ENCODE measurements around the gene GAK.
"Not testable (repeated sequence)": the region's sequence is repeated elsewhere in the genome, so short reads cannot be mapped to it uniquely, and the experiment has no call there.

GAK gene

GRCh38 chr4:925771-926500 lies 6.2 kb downstream of the GAK start:
- in situ Hi-C loops (cut with MboI; ENCODE audit: low sequenced_read_pairs, unreplicated experiment), result no loop called here
- TF ChIP-seq CTCF (IDR thresholded peaks at IDR 0.05; ENCODE audit: borderline replicate concordance, control extremely low read depth, extremely low read depth, insufficient read depth, missing control alignments), result no peak

DNA sequence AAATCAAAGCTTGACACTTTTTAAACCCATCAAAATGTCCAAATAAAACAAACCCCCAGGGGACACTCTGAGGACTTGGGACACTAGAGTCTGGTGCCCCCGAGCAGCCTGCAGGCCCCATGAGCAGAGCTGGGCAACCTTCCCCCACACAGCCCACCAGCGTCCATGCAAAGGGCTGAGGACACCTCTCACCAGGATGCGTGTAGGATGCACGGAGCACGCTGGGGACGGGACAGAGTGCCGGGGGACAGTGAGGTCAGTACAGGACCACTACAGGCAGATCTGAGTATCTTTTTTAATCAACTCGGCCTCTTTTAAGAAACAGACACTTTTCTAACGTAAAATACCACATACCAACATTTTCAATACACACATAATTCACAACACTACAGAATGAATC lies 6.9 kb downstream of the GAK start:
- no peak for TF ChIP-seq CTCF (IDR thresholded peaks at IDR 0.05; ENCODE audit: borderline replicate concordance, control extremely low read depth, extremely low read depth, insufficient read depth, missing control alignments)
- in situ Hi-C loops (cut with MboI; ENCODE audit: low sequenced_read_pairs, unreplicated experiment), result no loop called here
- no peak for DNase-seq (ENCODE audit: low spot score)

More at GRCh38 chr4:925771-926500, 6.2 kb downstream of the GAK start:
- DNase-seq (ENCODE audit: low spot score), result no peak

- no peak for TF ChIP-seq CTCF (IDR thresholded peaks at IDR 0.05; ENCODE audit: borderline replicate concordance, control extremely low read depth, extremely low read depth, insufficient read depth, missing control alignments)
- peak; percentile 72 for DNase-seq (ENCODE audit: low spot score)
- in situ Hi-C loops (cut with MboI; ENCODE audit: low sequenced_read_pairs, unreplicated experiment), result no loop called here
These were observed 7.7 kb downstream of the GAK start for GRCh38 chr4:924107-925096.

GRCh38 chr4:921830-922331 lies 10.2 kb downstream of the GAK start:
- no peak for TF ChIP-seq CTCF (IDR thresholded peaks at IDR 0.05; ENCODE audit: borderline replicate concordance, control extremely low read depth, extremely low read depth, insufficient read depth, missing control alignments)
- in situ Hi-C loops (cut with MboI; ENCODE audit: low sequenced_read_pairs, unreplicated experiment), result no loop called here
- DNase-seq (ENCODE audit: low spot score), result peak; percentile 66

- in situ Hi-C loops (cut with MboI; ENCODE audit: low sequenced_read_pairs, unreplicated experiment); DNase-seq (ENCODE audit: low spot score): not testable (repeated sequence)
These were observed 13.0 kb downstream of the GAK start for GRCh38 chr4:919004-919680.

DNA sequence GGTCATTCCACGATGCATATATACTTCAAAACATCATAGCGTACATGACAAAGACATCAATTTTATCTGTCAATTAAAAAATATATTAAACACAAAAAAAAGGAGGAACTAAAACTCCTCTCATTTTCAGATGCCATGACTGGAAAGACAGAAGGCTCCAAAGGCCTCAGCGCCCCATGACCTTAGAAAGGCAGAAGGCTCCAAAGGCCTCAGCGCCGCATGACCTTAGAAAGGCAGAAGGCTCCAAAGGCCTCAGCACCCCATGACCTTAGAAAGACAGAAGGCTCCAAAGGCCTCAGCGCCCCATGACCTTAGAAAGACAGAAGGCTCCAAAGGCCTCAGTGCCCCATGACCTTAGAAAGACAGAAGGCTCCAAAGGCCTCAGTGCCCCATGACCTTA lies 13.5 kb downstream of the GAK start:
- in situ Hi-C loops (cut with MboI; ENCODE audit: low sequenced_read_pairs, unreplicated experiment); DNase-seq (ENCODE audit: low spot score): not testable (repeated sequence)

DNA sequence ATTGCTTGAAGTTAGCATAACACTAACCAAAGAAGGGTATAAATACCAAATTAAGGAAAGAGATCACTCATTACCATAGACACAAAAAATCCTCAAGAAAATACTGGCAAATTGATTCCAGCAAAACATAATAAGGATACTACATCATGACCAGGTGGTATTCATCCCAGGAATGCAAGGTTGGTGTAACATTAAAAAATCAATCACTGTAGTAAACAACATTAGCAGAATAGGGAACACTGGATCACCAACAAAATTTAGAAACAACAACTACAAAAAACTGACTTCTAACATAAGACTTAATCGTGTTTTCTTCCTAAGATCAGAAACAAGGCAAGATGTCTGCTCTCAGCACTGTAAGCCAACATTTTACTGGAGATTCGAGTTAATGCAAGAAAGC lies 14.1 kb downstream of the GAK start:
- in situ Hi-C loops (cut with MboI; ENCODE audit: low sequenced_read_pairs, unreplicated experiment), result no loop called here
- no peak for TF ChIP-seq CTCF (IDR thresholded peaks at IDR 0.05; ENCODE audit: borderline replicate concordance, control extremely low read depth, extremely low read depth, insufficient read depth, missing control alignments)
- no peak for DNase-seq (ENCODE audit: low spot score)
